Activated CD8-positive, alpha-beta T cell treated with anti-CD3 and anti-CD28 coated beads, Interleukin-2, amount 10 ng/mL, durations not matched to agents 7 days and 5 days (primary cell): Measurements from ENCODE around the gene SEMA3G. TPM values are rescaled to one million over a fixed set of nuclear protein-coding genes. Genes with fewer than 3 reads are reported as not detected.
A peak's percentile ranks its signal among the peaks of the same experiment; 100 is the strongest.

Experiments
- ATAC-seq: fragments of 150-1000 bp; cut with Tn5 transposase; one replicate; pipeline ENCODE4 v1.10.0; 2021; ENCODE audit warnings: moderate library complexity
- CTCF ChIA-PET: fragments of 350-600 bp; sonication (Branson Sonifier 250); formaldehyde crosslinking; loops from one replicate; lab custom pipeline; 2021; ENCODE audit warnings: antibody characterized with exemption; lab: Charles Lee
- POLR2A ChIA-PET: fragments of 350-600 bp; sonication (Branson Sonifier 250); formaldehyde crosslinking; loops from one replicate; lab custom pipeline; 2021; ENCODE audit warnings: antibody characterized with exemption; lab: Charles Lee
- DNase-seq: peaks from one replicate; pipeline ENCODE4 v3.0.0-alpha.2; 2020
- H3K27ac Mint-ChIP-seq: one replicate; pipeline ENCODE4 v1.8.0; 2021; ENCODE audit warnings: mild to moderate bottlenecking, mixed read lengths
- H3K27me3 Mint-ChIP-seq: one replicate; pipeline ENCODE4 v1.8.0; 2021; ENCODE audit warnings: low read depth, mixed read lengths
- H3K36me3 Mint-ChIP-seq: one replicate; pipeline ENCODE4 v1.8.0; 2021; ENCODE audit warnings: low read depth, mixed read lengths
- H3K4me1 Mint-ChIP-seq: one replicate; pipeline ENCODE4 v1.8.0; 2021; ENCODE audit warnings: low read depth, mixed read lengths
- H3K4me3 Mint-ChIP-seq: one replicate; pipeline ENCODE4 v1.8.0; 2021; ENCODE audit warnings: mild to moderate bottlenecking, mixed read lengths
- H3K9me3 Mint-ChIP-seq: one replicate; pipeline ENCODE4 v1.8.0; 2022; ENCODE audit warnings: mixed read lengths; ENCODE audit not compliant: insufficient read depth
- total RNA-seq, 2 experiments: library from RNA; stranded (reverse); gene quantifications; one replicate each; pipeline ENCODE4 v1.2.3, GENCODE V29; 2021

The SEMA3G gene
- total RNA-seq, 2 experiments from 2014 or later = 0.13 to 0.21 TPM

GRCh38 chr3:52433996-52434479, 10.9 kb downstream of the SEMA3G start:
- DNase-seq = no peak
- Mint-ChIP-seq H3K4me3 (no peak overlapping the region), H3K36me3 (no peaks in the 10 kb centered on the region), H3K4me1 (no peaks in the 10 kb centered on the region), H3K9me3 (no peaks in the 10 kb centered on the region), H3K27me3 (peaks cover 2% of the 10 kb centered on the region), H3K27ac (no peak overlapping the region)
- ATAC-seq = no peak
- CTCF ChIA-PET = interaction anchor here (0.6 to 7.0 kb wide), 2 partner anchors 13 to 128 kb away, joined by 4 to 131 read pairs; partner anchors contain the start of gene SEMA3G
- POLR2A ChIA-PET = interaction anchor here (0.6 kb wide), 1 partner anchor 37 kb away, joined by 3 read pairs; no protein-coding TSS in a partner anchor

GRCh38 chr3:52433328-52433995, 11.4 kb downstream of the SEMA3G start:
- no peak overlapping the region for H3K4me3 Mint-ChIP-seq
- no peak overlapping the region for H3K27ac Mint-ChIP-seq
- ChIA-PET POLR2A (interaction anchor here (0.6 kb wide), 1 partner anchor 38 kb away, joined by 3 read pairs; no protein-coding TSS in a partner anchor), CTCF (interaction anchor here (0.6 to 7.0 kb wide), 3 partner anchors 13 to 129 kb away, joined by 3 to 131 read pairs (median 4); partner anchors contain the start of gene SEMA3G)
- ATAC-seq (no peak), DNase-seq (no peak)
- no peaks in the 10 kb centered on the region for H3K9me3 Mint-ChIP-seq
- H3K4me1 Mint-ChIP-seq = no peaks in the 10 kb centered on the region
- H3K27me3 Mint-ChIP-seq = peaks cover 3% of the 10 kb centered on the region
- H3K36me3 Mint-ChIP-seq = no peaks in the 10 kb centered on the region

GRCh38 chr3:52432691-52433141, 12.2 kb downstream of the SEMA3G start:
- Mint-ChIP-seq H3K36me3 (no peaks in the 10 kb centered on the region), H3K4me1 (no peaks in the 10 kb centered on the region), H3K9me3 (no peaks in the 10 kb centered on the region), H3K4me3 (no peak overlapping the region), H3K27me3 (peaks cover 8% of the 10 kb centered on the region), H3K27ac (no peak overlapping the region)
- ChIA-PET POLR2A (no interaction called here), CTCF (interaction anchor here (1.0 to 7.0 kb wide), 2 partner anchors 14 to 48 kb away, joined by 3 to 131 read pairs; partner anchors contain the start of gene SEMA3G)
- ATAC-seq (no peak), DNase-seq (no peak)

GRCh38 chr3:52432225-52432624, 12.7 kb downstream of the SEMA3G start:
- Mint-ChIP-seq H3K4me1 (no peaks in the 10 kb centered on the region), H3K36me3 (no peaks in the 10 kb centered on the region), H3K9me3 (no peaks in the 10 kb centered on the region), H3K27ac (peak overlapping the region; percentile 68), H3K4me3 (no peak overlapping the region), H3K27me3 (peaks cover 8% of the 10 kb centered on the region)
- ChIA-PET CTCF (interaction anchor here (7.0 kb wide), 1 partner anchor 15 kb away, joined by 131 read pairs; the partner anchor contains the start of gene SEMA3G), POLR2A (no interaction called here)
- no peak for ATAC-seq
- DNase-seq = no peak

- POLR2A ChIA-PET = interaction anchor here (0.7 kb wide), 1 partner anchor 10 kb away, joined by 3 read pairs; no protein-coding TSS in a partner anchor
- ATAC-seq (no peak), DNase-seq (no peak)
- peak overlapping the region; percentile 68 for H3K27ac Mint-ChIP-seq
- no peaks in the 10 kb centered on the region for H3K9me3 Mint-ChIP-seq
- H3K4me1 Mint-ChIP-seq = no peaks in the 10 kb centered on the region
- H3K4me3 Mint-ChIP-seq = no peak overlapping the region
- H3K27me3 Mint-ChIP-seq = peaks cover 8% of the 10 kb centered on the region
- CTCF ChIA-PET = interaction anchor here (7.0 kb wide), 1 partner anchor 15 kb away, joined by 131 read pairs; the partner anchor contains the start of gene SEMA3G
- no peaks in the 10 kb centered on the region for H3K36me3 Mint-ChIP-seq
Measured at GRCh38 chr3:52431459-52432223, 13.3 kb downstream of the SEMA3G start.

GRCh38 chr3:52430416-52430810, 14.5 kb downstream of the SEMA3G start:
- Mint-ChIP-seq H3K4me1 (no peaks in the 10 kb centered on the region), H3K36me3 (no peaks in the 10 kb centered on the region), H3K27ac (no peak overlapping the region), H3K4me3 (no peak overlapping the region), H3K27me3 (peaks cover 8% of the 10 kb centered on the region), H3K9me3 (no peaks in the 10 kb centered on the region)
- DNase-seq (no peak), ATAC-seq (no peak)
- CTCF ChIA-PET = interaction anchor here (7.0 kb wide), 1 partner anchor 16 kb away, joined by 131 read pairs; the partner anchor contains the start of gene SEMA3G
- POLR2A ChIA-PET = no interaction called here

GRCh38 chr3:52429779-52430415, 15.0 kb downstream of the SEMA3G start:
- no peaks in the 10 kb centered on the region for H3K4me1 Mint-ChIP-seq
- no peak for ATAC-seq
- H3K27me3 Mint-ChIP-seq = peaks cover 8% of the 10 kb centered on the region
- no peak overlapping the region for H3K4me3 Mint-ChIP-seq
- H3K36me3 Mint-ChIP-seq = no peaks in the 10 kb centered on the region
- ChIA-PET CTCF (interaction anchor here (1.5 to 7.0 kb wide), 2 partner anchors 17 to 27 kb away, joined by 4 to 131 read pairs; partner anchors contain the start of gene SEMA3G), POLR2A (no interaction called here)
- H3K27ac Mint-ChIP-seq = no peak overlapping the region
- DNase-seq = no peak
- no peaks in the 10 kb centered on the region for H3K9me3 Mint-ChIP-seq

- Mint-ChIP-seq H3K4me3 (no peak overlapping the region), H3K4me1 (no peaks in the 10 kb centered on the region), H3K27ac (no peak overlapping the region), H3K36me3 (no peaks in the 10 kb centered on the region), H3K27me3 (peaks cover 8% of the 10 kb centered on the region), H3K9me3 (no peaks in the 10 kb centered on the region)
- ChIA-PET CTCF (interaction anchor here (0.7 to 7.0 kb wide), 7 partner anchors 10 to 37 kb away, joined by 3 to 131 read pairs (median 6); partner anchors contain the start of genes SEMA3G and TNNC1), POLR2A (no interaction called here)
- DNase-seq = no peak
- no peak for ATAC-seq
Measured at GRCh38 chr3:52429031-52429430, 15.9 kb downstream of the SEMA3G start.

GRCh38 chr3:52428151-52429005, 16.5 kb downstream of the SEMA3G start:
- no peak overlapping the region for H3K27ac Mint-ChIP-seq
- H3K36me3 Mint-ChIP-seq = no peaks in the 10 kb centered on the region
- POLR2A ChIA-PET = no interaction called here
- DNase-seq = peak; percentile 53
- CTCF ChIA-PET = interaction anchor here (0.7 to 7.0 kb wide), 9 partner anchors 9 to 39 kb away, joined by 3 to 131 read pairs (median 6); partner anchors contain the start of genes SEMA3G and TNNC1
- peak; percentile 82 for ATAC-seq
- H3K4me1 Mint-ChIP-seq = no peaks in the 10 kb centered on the region
- H3K9me3 Mint-ChIP-seq = no peaks in the 10 kb centered on the region
- no peak overlapping the region for H3K4me3 Mint-ChIP-seq
- peaks cover 8% of the 10 kb centered on the region for H3K27me3 Mint-ChIP-seq

GRCh38 chr3:52423173-52423572, 21.7 kb downstream of the SEMA3G start:
- no peak for DNase-seq
- Mint-ChIP-seq H3K27ac (no peak overlapping the region), H3K36me3 (no peaks in the 10 kb centered on the region), H3K4me1 (no peaks in the 10 kb centered on the region), H3K4me3 (no peak overlapping the region), H3K27me3 (peaks cover 3% of the 10 kb centered on the region), H3K9me3 (no peaks in the 10 kb centered on the region)
- ChIA-PET CTCF (interaction anchor here (1.3 kb wide), 1 partner anchor 11 kb away, joined by 11 read pairs; no protein-coding TSS in a partner anchor), POLR2A (no interaction called here)
- ATAC-seq = no peak
